ENCODE data around the gene PUM2. TPM values are rescaled to one million over a fixed set of nuclear protein-coding genes. Genes with fewer than 3 reads are reported as not detected.
A peak's percentile ranks its signal among the peaks of the same experiment; 100 is the strongest.

PUM2 gene
- total RNA-seq, 1 experiment from 2014 or later: 104 TPM

- TF ChIP-seq CDX4 (CRISPR knock-in tag; IDR thresholded peaks at IDR 0.05; ENCODE audit: borderline replicate concordance) (no peak), NR3C1 (CRISPR knock-in tag; conservative IDR thresholded peaks at IDR 0.05; ENCODE audit: low read depth) (no peak)
- Mint-ChIP-seq H3K27ac (no peak overlapping the region), H3K4me3 (no peak overlapping the region), H3K4me1 (peaks cover 69% of the 10 kb centered on the region), H3K36me3 (peaks cover 10% of the 10 kb centered on the region), H3K9me3 (no peaks in the 10 kb centered on the region), H3K27me3 (ENCODE audit: low read depth) (no peaks in the 10 kb centered on the region)
- no peak for ATAC-seq
- CTCF ChIA-PET: interaction anchor here (0.5 to 2.1 kb wide), 5 partner anchors 13 to 306 kb away, joined by 3 to 8 read pairs (median 3); no protein-coding TSS in a partner anchor
- POLR2A ChIA-PET: no interaction called here
- DNase-seq (ENCODE audit: low spot score): no peak
These were observed 20.5 kb downstream of the PUM2 start for GRCh38 chr2:20330192-20330591.

- ATAC-seq (no peak), DNase-seq (ENCODE audit: low spot score) (no peak)
- no peak for TF ChIP-seq MYBL2 (CRISPR knock-in tag; IDR thresholded peaks at IDR 0.05)
- TF ChIP-seq GTF2I (CRISPR knock-in tag; conservative IDR thresholded peaks at IDR 0.05): no peak
- no peak for TF ChIP-seq KAT7 (CRISPR knock-in tag; IDR thresholded peaks at IDR 0.05; ENCODE audit: borderline replicate concordance)
- Mint-ChIP-seq H3K27ac (no peak overlapping the region), H3K36me3 (peaks cover 24% of the 10 kb centered on the region), H3K4me3 (no peak overlapping the region), H3K4me1 (peaks cover 63% of the 10 kb centered on the region), H3K27me3 (ENCODE audit: low read depth) (no peaks in the 10 kb centered on the region), H3K9me3 (no peaks in the 10 kb centered on the region)
- POLR2A ChIA-PET: interaction anchor here (0.5 kb wide), 1 partner anchor 16 kb away, joined by 3 read pairs; no protein-coding TSS in a partner anchor
- CTCF ChIA-PET: interaction anchor here (0.6 to 2.7 kb wide), 7 partner anchors 9 to 312 kb away, joined by 3 to 14 read pairs (median 4); no protein-coding TSS in a partner anchor
These were observed 23.3 kb downstream of the PUM2 start for GRCh38 chr2:20327370-20327769.

GRCh38 chr2:20326163-20326780, 24.4 kb downstream of the PUM2 start:
- Mint-ChIP-seq H3K4me3 (no peak overlapping the region), H3K27ac (no peak overlapping the region), H3K27me3 (ENCODE audit: low read depth) (no peaks in the 10 kb centered on the region), H3K9me3 (no peaks in the 10 kb centered on the region), H3K4me1 (peaks cover 62% of the 10 kb centered on the region), H3K36me3 (peaks cover 24% of the 10 kb centered on the region)
- ATAC-seq (peak; percentile 92), DNase-seq (ENCODE audit: low spot score) (peak; percentile 36)
- CTCF ChIA-PET: interaction anchor here (0.6 to 2.7 kb wide), 17 partner anchors 10 to 329 kb away, joined by 3 to 14 read pairs (median 4); no protein-coding TSS in a partner anchor
- POLR2A ChIA-PET: interaction anchor here (0.6 kb wide), 1 partner anchor 154 kb away, joined by 4 read pairs; no protein-coding TSS in a partner anchor
- TF ChIP-seq ZMAT4 (CRISPR knock-in tag; IDR thresholded peaks at IDR 0.05) (no peak), TEAD4 (CRISPR knock-in tag; IDR thresholded peaks at IDR 0.05) (no peak), CTCF (IDR thresholded peaks at IDR 0.05) (peak; percentile 50)

GRCh38 chr2:20322527-20323300, 27.9 kb downstream of the PUM2 start:
- no peak for ATAC-seq
- peaks cover 59% of the 10 kb centered on the region for H3K4me1 Mint-ChIP-seq
- ChIA-PET POLR2A (no interaction called here), CTCF (interaction anchor here (0.6 to 0.8 kb wide), 2 partner anchors 100 to 213 kb away, joined by 3 to 4 read pairs; no protein-coding TSS in a partner anchor)
- peak overlapping the region; percentile 78; the same call in 1 of the 2 replicates for H3K27ac Mint-ChIP-seq
- TF ChIP-seq EMX1 (CRISPR knock-in tag; IDR thresholded peaks at IDR 0.05): no peak
- no peak for TF ChIP-seq OVOL2 (CRISPR knock-in tag; IDR thresholded peaks at IDR 0.05; ENCODE audit: borderline replicate concordance)
- peak; percentile 64; the same call in 1 of the 2 replicates for TF ChIP-seq ZNF121 (CRISPR knock-in tag; IDR thresholded peaks at IDR 0.05)
- no peak for DNase-seq (ENCODE audit: low spot score)
- H3K36me3 Mint-ChIP-seq: peaks cover 40% of the 10 kb centered on the region
- no peak overlapping the region for H3K4me3 Mint-ChIP-seq
- H3K27me3 Mint-ChIP-seq (ENCODE audit: low read depth): no peaks in the 10 kb centered on the region
- no peaks in the 10 kb centered on the region for H3K9me3 Mint-ChIP-seq

- CTCF ChIA-PET: interaction anchor here (4.8 kb wide), 1 partner anchor 26 kb away, joined by 24 read pairs; no protein-coding TSS in a partner anchor
- no peak for TF ChIP-seq NFATC4 (CRISPR knock-in tag; IDR thresholded peaks at IDR 0.05)
- no peak for TF ChIP-seq IRF2 (CRISPR knock-in tag; IDR thresholded peaks at IDR 0.05; ENCODE audit: borderline replicate concordance, low read depth)
- TF ChIP-seq ESRRA (CRISPR knock-in tag; IDR thresholded peaks at IDR 0.05; ENCODE audit: borderline replicate concordance): no peak
- TF ChIP-seq ATF3 (CRISPR knock-in tag; conservative IDR thresholded peaks at IDR 0.05): no peak
- no peak for TF ChIP-seq NR2C2 (CRISPR knock-in tag; IDR thresholded peaks at IDR 0.05)
- TF ChIP-seq TEAD1 (CRISPR knock-in tag; IDR thresholded peaks at IDR 0.05): no peak
- TF ChIP-seq NFE2L1 (CRISPR knock-in tag; IDR thresholded peaks at IDR 0.05): no peak
- TF ChIP-seq NFYB (CRISPR knock-in tag; conservative IDR thresholded peaks at IDR 0.05; ENCODE audit: low read depth): no peak
- TF ChIP-seq MAX (CRISPR knock-in tag; IDR thresholded peaks at IDR 0.05): no peak
- no peak for TF ChIP-seq USF2 (CRISPR knock-in tag; IDR thresholded peaks at IDR 0.05)
These were observed 33.0 kb downstream of the PUM2 start for GRCh38 chr2:20317690-20318089.

More at GRCh38 chr2:20317690-20318089, 33.0 kb downstream of the PUM2 start:
- H3K27ac Mint-ChIP-seq: no peak overlapping the region; the same call in 1 of the 2 replicates
- DNase-seq (ENCODE audit: low spot score) (no peak), ATAC-seq (no peak)
- H3K9me3 Mint-ChIP-seq: no peaks in the 10 kb centered on the region
- no peak overlapping the region for H3K4me3 Mint-ChIP-seq
- no peaks in the 10 kb centered on the region for H3K27me3 Mint-ChIP-seq (ENCODE audit: low read depth)
- H3K4me1 Mint-ChIP-seq: peaks cover 56% of the 10 kb centered on the region
- H3K36me3 Mint-ChIP-seq: peaks cover 43% of the 10 kb centered on the region
- POLR2A ChIA-PET: no interaction called here
